Colon (tissue), 2 donors: Measurements from ENCODE around the gene ANKH.

ENCODE experiments used
- FAIRE-seq: peaks from 2 replicates; lab custom pipeline; 2012; peaks lifted over from hg19 to GRCh38; lab: Jason Lieb, UNC
- donor health status: control.
- donor health status: control.

The ANKH gene

GRCh38 chr5:14713476-14714390 lies 157.8 kb downstream of the ANKH start:
- no peak for FAIRE-seq

GRCh38 chr5:14712666-14713065 lies 158.9 kb downstream of the ANKH start:
- no peak for FAIRE-seq

- no peak for FAIRE-seq
Measured at GRCh38 chr5:14712131-14712530, 159.4 kb downstream of the ANKH start.

- no peak for FAIRE-seq
Measured at GRCh38 chr5:14710313-14710994, 161.1 kb downstream of the ANKH start.

- no peak for FAIRE-seq
Measured at GRCh38 chr5:14708551-14708950, 163.0 kb downstream of the ANKH start.

- FAIRE-seq: no peak
Measured at GRCh38 chr5:14707811-14708390, 163.7 kb downstream of the ANKH start.

GRCh38 chr5:14706615-14707021 lies 165.0 kb downstream of the ANKH start:
- FAIRE-seq: no peak

GRCh38 chr5:14705556-14705955 lies 166.0 kb downstream of the ANKH start:
- no peak for FAIRE-seq

- no peak for FAIRE-seq
Measured at GRCh38 chr5:14702238-14702839, 169.2 kb downstream of the ANKH start.

GRCh38 chr5:14701556-14701955 lies 170.0 kb downstream of the ANKH start:
- FAIRE-seq: no peak

GRCh38 chr5:14700478-14701436 lies 170.8 kb downstream of the ANKH start:
- FAIRE-seq: no peak

- no peak for FAIRE-seq
Measured at GRCh38 chr5:14699807-14700400, 171.7 kb downstream of the ANKH start.

- FAIRE-seq: no peak
Measured at GRCh38 chr5:14699159-14699558, 172.4 kb downstream of the ANKH start.

GRCh38 chr5:14698495-14698894 lies 173.1 kb downstream of the ANKH start:
- FAIRE-seq: no peak

- FAIRE-seq: no peak
Measured at GRCh38 chr5:14696851-14697250, 174.7 kb downstream of the ANKH start.

- FAIRE-seq: no peak
Measured at GRCh38 chr5:14696057-14696456, 175.5 kb downstream of the ANKH start.

- FAIRE-seq: no peak
Measured at GRCh38 chr5:14695152-14695551, 176.4 kb downstream of the ANKH start.

GRCh38 chr5:14693070-14693469 lies 178.5 kb downstream of the ANKH start:
- no peak for FAIRE-seq

- no peak for FAIRE-seq
Measured at GRCh38 chr5:14687023-14687665, 184.4 kb downstream of the ANKH start.

- FAIRE-seq: no peak
Measured at GRCh38 chr5:14686517-14686916, 185.1 kb downstream of the ANKH start.

GRCh38 chr5:14685757-14686156 lies 185.8 kb downstream of the ANKH start:
- no peak for FAIRE-seq
